ENCODE results near the gene INPP5B. TPM values are rescaled to one million over a fixed set of nuclear protein-coding genes. Genes with fewer than 3 reads are reported as not detected.

The INPP5B gene
- total and polyA plus RNA-seq, 10 of the 15 experiments (the other 5 are each of a cell fraction or from before 2014, with no cell fraction given): 10.9 to 54.4 (median 26.9) TPM

GRCh38 chr1:37902983-37903382 lies 43.9 kb downstream of the INPP5B start:
- ChIA-PET POLR2A (interaction anchor here (2.1 to 4.4 kb wide), 3 partner anchors 20 to 28 kb away, joined by 8 to 26 read pairs (median 23); no protein-coding TSS in a partner anchor), SMC1A (ENCODE audit: uncharacterized antibody, unreplicated experiment) (interaction anchor here (0.7 to 3.6 kb wide), 5 partner anchors 8 to 45 kb away, joined by 3 to 12 read pairs (median 4); partner anchors contain the start of gene INPP5B), RAD21 (ENCODE audit: unreplicated experiment) (interaction anchor here (4.2 kb wide), 1 partner anchor 23 kb away, joined by 30 read pairs; no protein-coding TSS in a partner anchor), CTCF (interaction anchor here (0.7 to 3.4 kb wide), 2 partner anchors 19 to 169 kb away, joined by 4 to 19 read pairs; no protein-coding TSS in a partner anchor)
- intact Hi-C loops (cut with micrococcal nuclease; ENCODE audit: unreplicated experiment): no loop called here
- peaks cover 7% of the 10 kb centered on the region; the same call in 2 of the 3 replicates for H3K9me3 ChIP-seq (replicated peaks; ENCODE audit: control insufficient read depth, insufficient read depth, low read length)
- H3K4me3 ChIP-seq: no peak overlapping the region
- H3K27me3 ChIP-seq (replicated peaks in 1 of 2; ENCODE audit: control insufficient read depth in 2 of 2, insufficient read depth in 2 of 2, low read length in 1 of 2): no peaks in the 10 kb centered on the region
- H3K36me3 ChIP-seq (ENCODE audit: control insufficient read depth in 2 of 2, insufficient read depth in 2 of 2, low read length in 1 of 2): peaks cover 0 to 11% of the 10 kb centered on the region in 2 experiments
- TF ChIP-seq STAT1 (conservative IDR thresholded peaks at IDR 0.05): no peak
- peak; percentile 45; the same call in 1 of the 2 replicates for TF ChIP-seq ZNF592 (IDR thresholded peaks at IDR 0.05)
- TF ChIP-seq HCFC1 (IDR thresholded peaks at IDR 0.05; ENCODE audit: low read length): no peak
- H3K4me2 ChIP-seq (ENCODE audit: control insufficient read depth, insufficient read depth): no peak overlapping the region
- ATAC-seq: no peak
- WGBS (ENCODE audit: insufficient coverage, insufficient replicate concordance, low lambda C conversion rate, missing lambda C conversion rate): 98% methylated on average over 5 of the region's 5 CpGs
- in situ Hi-C loops (cut with MboI): no loop called here
- H3K9ac ChIP-seq (ENCODE audit: control insufficient read depth, insufficient read depth, low read length): no peak overlapping the region
- peaks cover 8% of the 10 kb centered on the region for H3K79me2 ChIP-seq (ENCODE audit: control insufficient read depth, insufficient read depth, low read length)
- BruUV-seq (replicated peaks): no TSS peak
- DNase-seq (ENCODE audit: low read depth, low spot score): no peak
- H4K20me1 ChIP-seq (ENCODE audit: control insufficient read depth, insufficient read depth): no peaks in the 10 kb centered on the region
- FAIRE-seq: no peak
- no peak overlapping the region for H2AFZ ChIP-seq (ENCODE audit: control insufficient read depth, low read depth, low read length)
- no peak overlapping the region for H3K27ac ChIP-seq (ENCODE audit: control insufficient read depth, insufficient read depth)
- H3K4me1 ChIP-seq (ENCODE audit: control insufficient read depth, insufficient read depth, low read length): peaks cover 15% of the 10 kb centered on the region
